Measurements from ENCODE around the gene FRY. TPM values are rescaled to one million over a fixed set of nuclear protein-coding genes. Genes with fewer than 3 reads are reported as not detected.

FRY gene
- total RNA-seq, 5 donors from 2014 or later (not counting 1 experiment from before 2014, with no cell fraction given), result 11.5 to 35.3 (median 15.2) TPM

- 61% methylated on average over 2 of the region's 4 CpGs for WGBS (ENCODE audit: insufficient coverage)
- ATAC-seq (replicated peaks in 1 of 4) (peak; percentile 55 to 73 (median 62)), DNase-seq (peak in 7 of 35 experiments; percentile 1 to 48 (median 2))
- peaks cover 0 to 6% of the 10 kb centered on the region in 2 donors for H3K36me3 ChIP-seq (ENCODE audit: control insufficient read depth in 2 of 2, extremely low read depth in 1 of 2, insufficient read depth in 1 of 2, low read length in 1 of 2)
- POLR2A ChIA-PET, result no interaction called here
- Mint-ChIP-seq H3K4me1 (peaks cover 0 to 4% (median 0%) of the 10 kb centered on the region in 3 donors), H3K27me3 (no peaks in the 10 kb centered on the region), H3K9me3 (no peaks in the 10 kb centered on the region), H3K27ac (no peak overlapping the region), H3K4me3 (no peak overlapping the region), H3K36me3 (peaks cover 12% of the 10 kb centered on the region)
- CTCF ChIA-PET, result interaction anchor here (0.5 to 0.7 kb wide), 3 partner anchors 25 to 123 kb away, joined by 3 to 4 read pairs (median 3); no protein-coding TSS in a partner anchor
- no peaks in the 10 kb centered on the region for H3K4me1 ChIP-seq (ENCODE audit: control insufficient read depth in 1 of 2, extremely low read depth in 1 of 2, insufficient read depth in 2 of 2, low read length in 2 of 2)
- H3K27ac ChIP-seq (ENCODE audit: low read length), result no peak overlapping the region
- no peaks in the 10 kb centered on the region for H3K9me3 ChIP-seq
- H3K4me3 ChIP-seq (ENCODE audit: control insufficient read depth in 1 of 2, extremely low read depth in 1 of 2, low read length in 1 of 2), result no peak overlapping the region
- no peaks in the 10 kb centered on the region for H3K27me3 ChIP-seq (replicated peaks in 1 of 2; ENCODE audit: control insufficient read depth in 2 of 2, extremely low read depth in 1 of 2, insufficient read depth in 2 of 2, low read length in 1 of 2)
Measured at GRCh38 chr13:32164622-32165268, 133.2 kb downstream of the FRY start.

GRCh38 chr13:32165796-32166195 is 134.2 kb downstream of the FRY start:
- Mint-ChIP-seq H3K27ac (no peak overlapping the region), H3K27me3 (no peaks in the 10 kb centered on the region), H3K4me1 (peaks cover 0 to 4% (median 0%) of the 10 kb centered on the region in 3 donors), H3K36me3 (peaks cover 12% of the 10 kb centered on the region), H3K9me3 (no peaks in the 10 kb centered on the region), H3K4me3 (no peak overlapping the region)
- CTCF ChIA-PET, result no interaction called here
- Histone ChIP-seq H3K4me1 (ENCODE audit: control insufficient read depth in 1 of 2, extremely low read depth in 1 of 2, insufficient read depth in 2 of 2, low read length in 2 of 2) (no peaks in the 10 kb centered on the region), H3K9me3 (no peaks in the 10 kb centered on the region), H3K4me3 (ENCODE audit: control insufficient read depth in 1 of 2, extremely low read depth in 1 of 2, low read length in 1 of 2) (no peak overlapping the region), H3K36me3 (ENCODE audit: control insufficient read depth in 2 of 2, extremely low read depth in 1 of 2, insufficient read depth in 1 of 2, low read length in 1 of 2) (peaks cover 0 to 6% of the 10 kb centered on the region in 2 donors), H3K27me3 (replicated peaks in 1 of 2; ENCODE audit: control insufficient read depth in 2 of 2, extremely low read depth in 1 of 2, insufficient read depth in 2 of 2, low read length in 1 of 2) (no peaks in the 10 kb centered on the region), H3K27ac (ENCODE audit: low read length) (no peak overlapping the region)
- 92% methylated on average over 5 of the region's 5 CpGs for WGBS (ENCODE audit: insufficient coverage)
- DNase-seq, result no peak
- POLR2A ChIA-PET, result no interaction called here
- no peak for ATAC-seq (replicated peaks in 1 of 4)

GRCh38 chr13:32168131-32168530 is 136.6 kb downstream of the FRY start:
- WGBS (ENCODE audit: insufficient coverage), result 86% methylated on average over 1 of the region's 1 CpG
- ChIA-PET CTCF (no interaction called here), POLR2A (interaction anchor here in 1 of 2 donors (0.6 kb wide), 1 partner anchor 167 kb away, joined by 3 read pairs; no protein-coding TSS in a partner anchor)
- Histone ChIP-seq H3K27ac (ENCODE audit: low read length) (no peak overlapping the region), H3K4me1 (ENCODE audit: control insufficient read depth in 1 of 2, extremely low read depth in 1 of 2, insufficient read depth in 2 of 2, low read length in 2 of 2) (no peaks in the 10 kb centered on the region), H3K27me3 (replicated peaks in 1 of 2; ENCODE audit: control insufficient read depth in 2 of 2, extremely low read depth in 1 of 2, insufficient read depth in 2 of 2, low read length in 1 of 2) (no peaks in the 10 kb centered on the region), H3K9me3 (no peaks in the 10 kb centered on the region), H3K36me3 (ENCODE audit: control insufficient read depth in 2 of 2, extremely low read depth in 1 of 2, insufficient read depth in 1 of 2, low read length in 1 of 2) (no peaks in the 10 kb centered on the region), H3K4me3 (ENCODE audit: control insufficient read depth in 1 of 2, extremely low read depth in 1 of 2, low read length in 1 of 2) (no peak overlapping the region)
- H3K4me3 Mint-ChIP-seq, result no peak overlapping the region
- peaks cover 0 to 4% (median 0%) of the 10 kb centered on the region in 3 donors for H3K4me1 Mint-ChIP-seq
- H3K27ac Mint-ChIP-seq, result no peak overlapping the region
- no peak for DNase-seq
- ATAC-seq (replicated peaks in 1 of 4), result no peak
- H3K27me3 Mint-ChIP-seq, result no peaks in the 10 kb centered on the region
- H3K36me3 Mint-ChIP-seq, result peaks cover 8% of the 10 kb centered on the region
- H3K9me3 Mint-ChIP-seq, result no peaks in the 10 kb centered on the region

- no peaks in the 10 kb centered on the region for H3K4me1 ChIP-seq (ENCODE audit: control insufficient read depth in 1 of 2, extremely low read depth in 1 of 2, insufficient read depth in 2 of 2, low read length in 2 of 2)
- no peak for ATAC-seq (replicated peaks in 1 of 4)
- no peak overlapping the region for H3K4me3 ChIP-seq (ENCODE audit: control insufficient read depth in 1 of 2, extremely low read depth in 1 of 2, low read length in 1 of 2)
- Mint-ChIP-seq H3K4me3 (no peak overlapping the region), H3K36me3 (peaks cover 4% of the 10 kb centered on the region), H3K9me3 (no peaks in the 10 kb centered on the region), H3K27me3 (no peaks in the 10 kb centered on the region), H3K4me1 (no peaks in the 10 kb centered on the region), H3K27ac (no peak overlapping the region)
- ChIA-PET CTCF (no interaction called here), POLR2A (no interaction called here)
- no peaks in the 10 kb centered on the region for H3K27me3 ChIP-seq (replicated peaks in 1 of 2; ENCODE audit: control insufficient read depth in 2 of 2, extremely low read depth in 1 of 2, insufficient read depth in 2 of 2, low read length in 1 of 2)
- no peak overlapping the region for H3K27ac ChIP-seq (ENCODE audit: low read length)
- no peaks in the 10 kb centered on the region for H3K9me3 ChIP-seq
- no peaks in the 10 kb centered on the region for H3K36me3 ChIP-seq (ENCODE audit: control insufficient read depth in 2 of 2, extremely low read depth in 1 of 2, insufficient read depth in 1 of 2, low read length in 1 of 2)
- DNase-seq, result no peak
- WGBS (ENCODE audit: insufficient coverage), result no CpG with 5 or more reads among the region's 4 CpGs
Measured at GRCh38 chr13:32170841-32171240, 139.3 kb downstream of the FRY start.

DNA sequence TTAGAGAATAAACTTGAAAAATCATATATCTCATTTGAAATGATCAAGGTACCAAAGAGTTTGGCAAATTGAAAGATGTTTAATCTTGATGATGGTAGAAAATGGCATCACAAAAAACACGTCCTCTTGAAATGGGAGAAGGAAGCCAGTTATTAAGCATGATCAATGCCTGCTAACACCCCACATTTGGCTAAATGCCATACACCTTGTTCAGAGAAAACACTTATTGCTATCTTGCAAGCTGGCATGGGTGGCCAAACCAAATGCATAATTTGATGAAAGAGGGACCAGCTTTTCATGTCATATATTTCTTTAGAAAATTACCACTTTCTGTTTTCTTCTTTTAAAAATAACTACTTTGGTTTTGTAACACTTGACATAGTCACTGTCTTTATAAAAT is 142.3 kb downstream of the FRY start:
- H3K36me3 ChIP-seq (ENCODE audit: control insufficient read depth in 2 of 2, extremely low read depth in 1 of 2, insufficient read depth in 1 of 2, low read length in 1 of 2), result no peaks in the 10 kb centered on the region
- H3K9me3 ChIP-seq, result no peaks in the 10 kb centered on the region
- H3K4me1 ChIP-seq (ENCODE audit: control insufficient read depth in 1 of 2, extremely low read depth in 1 of 2, insufficient read depth in 2 of 2, low read length in 2 of 2), result no peaks in the 10 kb centered on the region
- 60% methylated on average over 1 of the region's 1 CpG for WGBS (ENCODE audit: insufficient coverage)
- ChIA-PET CTCF (no interaction called here), POLR2A (no interaction called here)
- H3K27me3 ChIP-seq (replicated peaks in 1 of 2; ENCODE audit: control insufficient read depth in 2 of 2, extremely low read depth in 1 of 2, insufficient read depth in 2 of 2, low read length in 1 of 2), result no peaks in the 10 kb centered on the region
- ATAC-seq (replicated peaks in 1 of 4), result no peak
- Mint-ChIP-seq H3K27ac (no peak overlapping the region), H3K4me3 (no peak overlapping the region), H3K4me1 (no peaks in the 10 kb centered on the region), H3K27me3 (no peaks in the 10 kb centered on the region), H3K36me3 (peaks cover 4% of the 10 kb centered on the region), H3K9me3 (no peaks in the 10 kb centered on the region)
- no peak overlapping the region for H3K4me3 ChIP-seq (ENCODE audit: control insufficient read depth in 1 of 2, extremely low read depth in 1 of 2, low read length in 1 of 2)
- DNase-seq, result no peak
- H3K27ac ChIP-seq (ENCODE audit: low read length), result no peak overlapping the region

DNA sequence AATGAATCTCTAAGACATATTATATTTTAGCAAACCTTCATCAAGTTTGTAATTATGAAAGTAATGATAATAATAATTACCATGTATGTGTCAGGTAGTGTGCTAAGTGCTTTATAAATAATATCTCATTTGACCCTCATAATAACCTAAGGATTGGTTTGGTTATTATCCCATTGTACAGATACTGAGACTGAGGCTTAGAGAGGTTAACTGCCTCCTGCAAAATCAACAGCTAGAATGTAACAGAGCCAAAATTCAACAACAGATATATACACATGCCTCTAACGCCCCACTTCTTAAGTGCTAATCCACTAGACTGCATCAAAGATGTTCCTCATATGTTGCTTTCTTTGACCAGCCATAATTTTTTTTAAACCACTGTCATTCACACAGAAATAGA is 142.8 kb downstream of the FRY start:
- 86% methylated on average over 1 of the region's 1 CpG for WGBS (ENCODE audit: insufficient coverage)
- POLR2A ChIA-PET, result no interaction called here
- H3K9me3 Mint-ChIP-seq, result no peaks in the 10 kb centered on the region
- H3K4me3 ChIP-seq (ENCODE audit: control insufficient read depth in 1 of 2, extremely low read depth in 1 of 2, low read length in 1 of 2), result no peak overlapping the region
- no peaks in the 10 kb centered on the region for H3K27me3 Mint-ChIP-seq
- peaks cover 4% of the 10 kb centered on the region for H3K36me3 Mint-ChIP-seq
- H3K4me1 ChIP-seq (ENCODE audit: control insufficient read depth in 1 of 2, extremely low read depth in 1 of 2, insufficient read depth in 2 of 2, low read length in 2 of 2), result no peaks in the 10 kb centered on the region
- H3K27me3 ChIP-seq (replicated peaks in 1 of 2; ENCODE audit: control insufficient read depth in 2 of 2, extremely low read depth in 1 of 2, insufficient read depth in 2 of 2, low read length in 1 of 2), result no peaks in the 10 kb centered on the region
- no peaks in the 10 kb centered on the region for H3K9me3 ChIP-seq
- H3K4me1 Mint-ChIP-seq, result no peaks in the 10 kb centered on the region
- CTCF ChIA-PET, result no interaction called here
- H3K27ac Mint-ChIP-seq, result no peak overlapping the region
- H3K4me3 Mint-ChIP-seq, result no peak overlapping the region
- H3K27ac ChIP-seq (ENCODE audit: low read length), result no peak overlapping the region
- DNase-seq, result no peak
- ATAC-seq (replicated peaks in 1 of 4), result no peak
- no peaks in the 10 kb centered on the region for H3K36me3 ChIP-seq (ENCODE audit: control insufficient read depth in 2 of 2, extremely low read depth in 1 of 2, insufficient read depth in 1 of 2, low read length in 1 of 2)

- CTCF ChIA-PET, result no interaction called here
- H3K36me3 ChIP-seq (ENCODE audit: control insufficient read depth in 2 of 2, extremely low read depth in 1 of 2, insufficient read depth in 1 of 2, low read length in 1 of 2), result no peaks in the 10 kb centered on the region
- DNase-seq (no peak), ATAC-seq (replicated peaks in 1 of 4) (no peak)
- POLR2A ChIA-PET, result no interaction called here
- no peaks in the 10 kb centered on the region for H3K27me3 ChIP-seq (replicated peaks in 1 of 2; ENCODE audit: control insufficient read depth in 2 of 2, extremely low read depth in 1 of 2, insufficient read depth in 2 of 2, low read length in 1 of 2)
- Mint-ChIP-seq H3K27ac (no peak overlapping the region), H3K9me3 (no peaks in the 10 kb centered on the region), H3K4me1 (no peaks in the 10 kb centered on the region), H3K27me3 (no peaks in the 10 kb centered on the region), H3K36me3 (peaks cover 4% of the 10 kb centered on the region), H3K4me3 (no peak overlapping the region)
- H3K9me3 ChIP-seq, result no peaks in the 10 kb centered on the region
- H3K4me1 ChIP-seq (ENCODE audit: control insufficient read depth in 1 of 2, extremely low read depth in 1 of 2, insufficient read depth in 2 of 2, low read length in 2 of 2), result no peaks in the 10 kb centered on the region
- no CpG with 5 or more reads among the region's 6 CpGs for WGBS (ENCODE audit: insufficient coverage)
- H3K27ac ChIP-seq (ENCODE audit: low read length), result no peak overlapping the region
- no peak overlapping the region for H3K4me3 ChIP-seq (ENCODE audit: control insufficient read depth in 1 of 2, extremely low read depth in 1 of 2, low read length in 1 of 2)
Measured at GRCh38 chr13:32175307-32175706, 143.7 kb downstream of the FRY start.
